Thyroid gland (tissue), 4 donors: Measurements from ENCODE around the gene CLDN5.

Source experiments
- POLR2A ChIP-seq, 2 donors: fragments of 450-650 bp; IDR thresholded peaks; one replicate each; pipeline ENCODE4 v1.6.1; 2017; ENCODE audit warnings: antibody characterized with exemption in 2 of 2, mild to moderate bottlenecking in 2 of 2, moderate library complexity in 1 of 2
- TF ChIP-seq, protein P1 (sequence below), 6 experiments: fragments of 200-600 bp in 3 of 6; fragments of 450-650 bp in 3 of 6; sonication (generic) in 3 of 6; IDR thresholded peaks; one replicate each; pipeline ENCODE4 v1.5.1; 2016 to 2019; ENCODE audit warnings: antibody characterized with exemption in 6 of 6, mild to moderate bottlenecking in 2 of 6, inconsistent platforms in 1 of 6, moderate library complexity in 1 of 6

DNA sequence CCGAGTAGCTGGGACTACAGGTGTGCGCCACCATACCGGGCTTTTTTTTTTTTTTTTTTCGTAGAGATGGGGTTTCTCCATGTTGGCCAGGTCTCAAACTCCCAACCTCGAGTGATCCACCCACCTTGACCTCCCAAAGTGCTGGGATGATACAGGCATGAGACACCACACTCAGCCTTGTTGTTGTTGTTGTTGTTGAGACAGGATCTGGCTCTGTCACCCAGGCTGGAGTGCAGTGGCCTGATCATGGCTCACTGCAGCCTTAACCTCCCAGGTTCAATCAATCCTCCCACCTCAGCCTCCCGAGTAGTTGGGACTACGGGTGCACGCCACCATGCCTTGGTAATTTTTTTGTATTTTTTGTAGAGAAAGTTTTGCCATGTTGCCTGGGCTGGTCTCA, 23.4 kb upstream of the CLDN5 start:
- TF ChIP-seq, protein P1, sequence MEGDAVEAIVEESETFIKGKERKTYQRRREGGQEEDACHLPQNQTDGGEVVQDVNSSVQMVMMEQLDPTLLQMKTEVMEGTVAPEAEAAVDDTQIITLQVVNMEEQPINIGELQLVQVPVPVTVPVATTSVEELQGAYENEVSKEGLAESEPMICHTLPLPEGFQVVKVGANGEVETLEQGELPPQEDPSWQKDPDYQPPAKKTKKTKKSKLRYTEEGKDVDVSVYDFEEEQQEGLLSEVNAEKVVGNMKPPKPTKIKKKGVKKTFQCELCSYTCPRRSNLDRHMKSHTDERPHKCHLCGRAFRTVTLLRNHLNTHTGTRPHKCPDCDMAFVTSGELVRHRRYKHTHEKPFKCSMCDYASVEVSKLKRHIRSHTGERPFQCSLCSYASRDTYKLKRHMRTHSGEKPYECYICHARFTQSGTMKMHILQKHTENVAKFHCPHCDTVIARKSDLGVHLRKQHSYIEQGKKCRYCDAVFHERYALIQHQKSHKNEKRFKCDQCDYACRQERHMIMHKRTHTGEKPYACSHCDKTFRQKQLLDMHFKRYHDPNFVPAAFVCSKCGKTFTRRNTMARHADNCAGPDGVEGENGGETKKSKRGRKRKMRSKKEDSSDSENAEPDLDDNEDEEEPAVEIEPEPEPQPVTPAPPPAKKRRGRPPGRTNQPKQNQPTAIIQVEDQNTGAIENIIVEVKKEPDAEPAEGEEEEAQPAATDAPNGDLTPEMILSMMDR (IDR thresholded peaks at IDR 0.05) = no peak
- TF ChIP-seq POLR2A (IDR thresholded peaks at IDR 0.05) = no peak
